Measurements from ENCODE around the gene SCARF2. TPM values are rescaled to one million over a fixed set of nuclear protein-coding genes. Genes with fewer than 3 reads are reported as not detected.
A peak's percentile ranks its signal among the peaks of the same experiment; 100 is the strongest.

Gene SCARF2
- total and polyA plus RNA-seq, 2 donors (not counting 1 experiment from before 2014, with no cell fraction given): 0.86 to 1.3 TPM

- no peak overlapping the region for H3K27ac Mint-ChIP-seq
- POLR2A ChIA-PET: no interaction called here
Observed at GRCh38 chr22:20436768-20437612, 635 bp downstream of the SCARF2 start.

More at GRCh38 chr22:20436768-20437612, 635 bp downstream of the SCARF2 start:
- Mint-ChIP-seq H3K9me3 (ENCODE audit: insufficient read depth) (no peaks in the 10 kb centered on the region), H3K4me1 (peaks cover 25% of the 10 kb centered on the region), H3K27me3 (peaks cover 47% of the 10 kb centered on the region), H3K4me3 (peak overlapping the region; percentile 85)
- 5% methylated on average over 61 of the region's 61 CpGs for WGBS (ENCODE audit: insufficient coverage)
- DNase-seq (peak; percentile 54), ATAC-seq (ENCODE audit: low read depth) (peak; percentile 11)
- TF ChIP-seq CTCF (IDR thresholded peaks at IDR 0.05) (no peak), EZH2 (IDR thresholded peaks at IDR 0.05; ENCODE audit: borderline replicate concordance, insufficient read depth, low read depth, low read length, poor library complexity, severe bottlenecking) (peak; percentile 92)
- CTCF ChIA-PET: interaction anchor here (1.2 kb wide), 1 partner anchor 26 kb away, joined by 3 read pairs; no protein-coding TSS in a partner anchor
- Histone ChIP-seq H3K9me3 (ENCODE audit: control extremely low read depth in 1 of 3, control insufficient read depth in 2 of 3, insufficient read depth in 1 of 3, low read length in 2 of 3) (peaks cover 0 to 20% (median 0%) of the 10 kb centered on the region in 3 donors), H3K9ac (ENCODE audit: low read length) (peak overlapping the region; percentile 53), H3K27ac (ENCODE audit: low read length in 2 of 2) (no peak overlapping the region), H3K79me2 (ENCODE audit: control insufficient read depth, insufficient read depth, low read length) (no peaks in the 10 kb centered on the region), H3K4me3 (ENCODE audit: control extremely low read depth in 1 of 5, extremely low read depth in 1 of 5, insufficient read depth in 1 of 5, low read depth in 2 of 5, low read length in 4 of 5) (peak overlapping the region in 4 of 5 experiments; percentile 19 to 41 (median 38)), H3K27me3 (replicated peaks in 1 of 4; ENCODE audit: control extremely low read depth in 1 of 4, control insufficient read depth in 3 of 4, insufficient read depth in 4 of 4, low read length in 3 of 4) (peaks cover 0 to 67% (median 31%) of the 10 kb centered on the region in 4 experiments), H2AFZ (ENCODE audit: insufficient read depth, low read depth, low read length, poor library complexity, severe bottlenecking) (peak overlapping the region; percentile 42), H4K20me1 (ENCODE audit: control insufficient read depth, insufficient read depth, low read length, poor library complexity, severe bottlenecking) (peaks cover 19% of the 10 kb centered on the region), H3K36me3 (replicated peaks in 1 of 2; ENCODE audit: control extremely low read depth in 1 of 2, control insufficient read depth in 1 of 2, extremely low read depth in 1 of 2, insufficient read depth in 2 of 2, low read length in 1 of 2) (peaks cover 0 to 3% of the 10 kb centered on the region in 2 experiments), H3K4me1 (ENCODE audit: control insufficient read depth in 2 of 2, insufficient read depth in 2 of 2, low read length in 2 of 2) (peaks cover 19 to 31% of the 10 kb centered on the region in 2 donors), H3K4me2 (replicated peaks; ENCODE audit: low read depth, low read length, poor library complexity, severe bottlenecking) (peak overlapping the region; percentile 87)
- intact Hi-C loops (cut with micrococcal nuclease): no loop called here

Measured in B cell (primary cell).